IMR-90 (cell line): ENCODE measurements around the gene ZNF841. TPM values are rescaled to one million over a fixed set of nuclear protein-coding genes. Genes with fewer than 3 reads are reported as not detected.

ENCODE experiments used
- ATAC-seq: fragments of 200-7000 bp; cut with Tn5 transposase; 2 replicates; pipeline ENCODE4 v1.9.1; 2020; ENCODE audit warnings: low read depth, mild to moderate bottlenecking, moderate library complexity
- BruUV-seq: library from RNA; stranded (reverse); fragments of 400-500 nt; replicated peaks from 2 replicates; lab custom pipeline; 2021; lab: Mats Ljungman, UMichigan
- CTCF ChIA-PET: fragments of 300-600 bp; formaldehyde crosslinking; extraction: SDS; loops from one replicate; lab custom pipeline; 2021; ENCODE audit warnings: antibody characterized with exemption; lab: Yijun Ruan, JAX
- POLR2A ChIA-PET: fragments of 300-600 bp; sonication (Branson Sonifier 250); formaldehyde crosslinking; loops from one replicate; lab custom pipeline; 2022; ENCODE audit warnings: antibody characterized with exemption; ENCODE audit not compliant: unreplicated experiment; lab: Charles Lee
- DNase-seq: peaks from one replicate; pipeline ENCODE4 v3.0.0; 2013
- H2AFZ ChIP-seq: replicated peaks from 2 replicates; pipeline ENCODE3; 2013; ENCODE audit warnings: low read length, mild to moderate bottlenecking; ENCODE audit not compliant: poor library complexity
- H2AK5ac ChIP-seq: 2 replicates; pipeline ENCODE4 v1.6.1; 2013; ENCODE audit warnings: low read depth, low read length, inconsistent platforms
- H2AK9ac ChIP-seq: replicated peaks from 2 replicates; pipeline ENCODE3; 2013; ENCODE audit warnings: mild to moderate bottlenecking, low read depth, low read length, moderate library complexity; ENCODE audit not compliant: poor library complexity
- H2BK120ac ChIP-seq: 2 replicates; pipeline ENCODE4 v1.6.1; 2013; ENCODE audit warnings: low read depth, low read length, inconsistent platforms
- H2BK15ac ChIP-seq: 3 replicates; pipeline ENCODE4 v1.6.1; 2013; ENCODE audit warnings: low read depth, low read length, inconsistent platforms
- H2BK20ac ChIP-seq: 2 replicates; pipeline ENCODE4 v1.6.1; 2013; ENCODE audit warnings: low read depth, mild to moderate bottlenecking, inconsistent platforms, low read length, moderate library complexity
- H2BK5ac ChIP-seq: 2 replicates; pipeline ENCODE4 v1.6.1; 2013; ENCODE audit warnings: mild to moderate bottlenecking, low read depth, low read length, inconsistent platforms; ENCODE audit not compliant: poor library complexity, severe bottlenecking
- H3K14ac ChIP-seq: replicated peaks from 2 replicates; pipeline ENCODE4 v1.6.1; 2013; ENCODE audit warnings: low read depth, low read length, inconsistent platforms
- H3K18ac ChIP-seq: 2 replicates; pipeline ENCODE4 v1.6.1; 2013; ENCODE audit warnings: low read depth, low read length, control low read depth
- H3K23ac ChIP-seq: 2 replicates; pipeline ENCODE4 v1.6.1; 2013; ENCODE audit warnings: low read depth, low read length, inconsistent platforms
- H3K27ac ChIP-seq: 2 replicates; pipeline ENCODE4 v1.5.1; 2013; ENCODE audit warnings: mild to moderate bottlenecking, control low read depth, low read length; ENCODE audit not compliant: insufficient read depth
- H3K27me3 ChIP-seq: 2 replicates; pipeline ENCODE4 v1.6.1; 2013; ENCODE audit warnings: low read length; ENCODE audit not compliant: control insufficient read depth, insufficient read depth
- H3K36me3 ChIP-seq: 2 replicates; pipeline ENCODE4 v1.6.1; 2013; ENCODE audit warnings: low read length, mixed read lengths; ENCODE audit not compliant: control insufficient read depth, insufficient read depth
- H3K4ac ChIP-seq: 2 replicates; pipeline ENCODE4 v1.6.1; 2013; ENCODE audit warnings: low read depth, low read length, inconsistent platforms
- H3K4me1 ChIP-seq: 2 replicates; pipeline ENCODE4 v1.6.1; 2013; ENCODE audit warnings: low read length, mixed read lengths; ENCODE audit not compliant: control insufficient read depth, insufficient read depth
- H3K4me2 ChIP-seq: 2 replicates; pipeline ENCODE4 v1.6.1; 2013; ENCODE audit warnings: low read depth, mild to moderate bottlenecking, control low read depth, low read length, moderate library complexity
- H3K4me3 ChIP-seq: 2 replicates; pipeline ENCODE4 v1.5.1; 2013; ENCODE audit warnings: low read depth, mild to moderate bottlenecking, control low read depth, low read length, moderate library complexity; ENCODE audit not compliant: insufficient read depth
- H3K56ac ChIP-seq: 2 replicates; pipeline ENCODE4 v1.6.1; 2013; ENCODE audit warnings: low read length, inconsistent platforms; ENCODE audit not compliant: insufficient read depth; ENCODE audit errors: extremely low read depth
- H3K79me1 ChIP-seq, 2 experiments: 2 replicates each; pipeline ENCODE4 v1.6.1; 2013; ENCODE audit warnings: low read length in 2 of 2, inconsistent platforms in 1 of 2, low read depth in 1 of 2
- H3K9ac ChIP-seq: 2 replicates; pipeline ENCODE4 v1.6.1; 2013; ENCODE audit warnings: low read depth, low read length, control low read depth
- H3K9me1 ChIP-seq: 2 replicates; pipeline ENCODE4 v1.6.1; 2013; ENCODE audit warnings: low read length, inconsistent platforms; ENCODE audit not compliant: insufficient read depth
- H3K9me3 ChIP-seq: 2 replicates; pipeline ENCODE4 v1.6.1; 2013; ENCODE audit warnings: low read length; ENCODE audit not compliant: control insufficient read depth, insufficient read depth
- H4K20me1 ChIP-seq: 2 replicates; pipeline ENCODE4 v1.6.1; 2013; ENCODE audit warnings: low read length, inconsistent platforms; ENCODE audit not compliant: insufficient read depth
- H4K5ac ChIP-seq: 2 replicates; pipeline ENCODE4 v1.6.1; 2013; ENCODE audit warnings: mild to moderate bottlenecking, low read depth, low read length, control low read depth
- H4K8ac ChIP-seq, 2 experiments: 2 replicates each; pipeline ENCODE4 v1.6.1; 2013; ENCODE audit warnings: low read depth in 2 of 2, low read length in 2 of 2, control low read depth in 1 of 2, inconsistent platforms in 1 of 2
- H4K91ac ChIP-seq: 2 replicates; pipeline ENCODE4 v1.6.1; 2013; ENCODE audit warnings: low read depth, low read length, inconsistent platforms; ENCODE audit not compliant: insufficient read depth
- BHLHE40 ChIP-seq: fragments of 150-350 bp; IDR thresholded peaks from 2 replicates; pipeline ENCODE4 v1.6.1; 2016; ENCODE audit warnings: mild to moderate bottlenecking, low read depth, low read length
- CEBPB ChIP-seq: IDR thresholded peaks from 2 replicates; pipeline ENCODE4 v1.6.1; 2012; ENCODE audit warnings: low read depth, low read length, improper control_type of control experiment
- CHD1 ChIP-seq: IDR thresholded peaks from 2 replicates; pipeline ENCODE4 v1.6.1; 2012; ENCODE audit warnings: low read depth, low read length, improper control_type of control experiment
- CTCF ChIP-seq: conservative IDR thresholded peaks from 2 replicates; pipeline ENCODE4 v1.5.1; 2012; ENCODE audit warnings: mild to moderate bottlenecking, low read depth, low read length, improper control_type of control experiment
- ELK1 ChIP-seq: fragments of 150-350 bp; IDR thresholded peaks from 2 replicates; pipeline ENCODE4 v1.6.1; 2016; ENCODE audit warnings: low read depth, mild to moderate bottlenecking, low read length, moderate library complexity, borderline replicate concordance
- FOS ChIP-seq: fragments of 150-350 bp; IDR thresholded peaks from 2 replicates; pipeline ENCODE4 v1.6.1; 2016; ENCODE audit warnings: low read depth, low read length
- MAFK ChIP-seq: IDR thresholded peaks from 2 replicates; pipeline ENCODE4 v1.6.1; 2012; ENCODE audit warnings: low read depth, low read length, improper control_type of control experiment
- MAZ ChIP-seq: IDR thresholded peaks from 2 replicates; pipeline ENCODE4 v1.6.1; 2012; ENCODE audit warnings: low read depth, mild to moderate bottlenecking, low read length, improper control_type of control experiment, moderate library complexity, borderline replicate concordance
- MXI1 ChIP-seq: IDR thresholded peaks from 2 replicates; pipeline ENCODE4 v1.6.1; 2012; ENCODE audit warnings: low read depth, mild to moderate bottlenecking, low read length, moderate library complexity, borderline replicate concordance
- NFE2L2 ChIP-seq: fragments of 150-350 bp; IDR thresholded peaks from 2 replicates; pipeline ENCODE4 v1.6.1; 2016; ENCODE audit warnings: low read depth, mild to moderate bottlenecking, low read length
- POLR2A ChIP-seq: IDR thresholded peaks from 2 replicates; pipeline ENCODE4 v1.6.1; 2012; ENCODE audit warnings: mild to moderate bottlenecking, low read depth, low read length
- RAD21 ChIP-seq: IDR thresholded peaks from 2 replicates; pipeline ENCODE4 v1.6.1; 2012; ENCODE audit warnings: low read length, improper control_type of control experiment
- RCOR1 ChIP-seq: IDR thresholded peaks from 2 replicates; pipeline ENCODE4 v1.6.1; 2012; ENCODE audit warnings: mild to moderate bottlenecking, low read length, improper control_type of control experiment; ENCODE audit not compliant: insufficient replicate concordance
- RFX5 ChIP-seq: IDR thresholded peaks from 2 replicates; pipeline ENCODE4 v1.8.0; 2012; ENCODE audit warnings: low read depth, mild to moderate bottlenecking, low read length, moderate library complexity
- SMC3 ChIP-seq: fragments of 150-350 bp; IDR thresholded peaks from 2 replicates; pipeline ENCODE4 v1.6.1; 2016; ENCODE audit warnings: low read depth, mild to moderate bottlenecking, antibody characterized with exemption, low read length, moderate library complexity
- USF2 ChIP-seq: fragments of 150-350 bp; IDR thresholded peaks from 2 replicates; pipeline ENCODE4 v1.6.1; 2017; ENCODE audit warnings: mild to moderate bottlenecking, antibody characterized with exemption, low read length, low read depth
- WGBS, 2 experiments: methylation state at CpG; one replicate each; pipeline versions ENCODE4 v1.1.5 to v1.1.7; 2013; ENCODE audit warnings: missing lambda C conversion rate in 2 of 2; ENCODE audit not compliant: insufficient read length in 1 of 2; ENCODE audit errors: extremely low coverage in 2 of 2; 5-methylcytosine and 5-hydroxymethylcytosine counted together
- dilution Hi-C: fragments of 300-500 bp; cut with HindIII; formaldehyde crosslinking; loops from one replicate; pipeline ENCODE4 v1.14.3; 2018; ENCODE audit warnings: low sequenced_read_pairs; ENCODE audit not compliant: unreplicated experiment
- in situ Hi-C: fragments of 300-500 bp; cut with MboI; formaldehyde crosslinking; loops from 3 replicates; pipeline ENCODE4 v1.14.3; 2019; ENCODE audit warnings: low sequenced_read_pairs, inconsistent platforms, mixed read lengths
- intact Hi-C: fragments of 100-400 bp; cut with micrococcal nuclease; formaldehyde crosslinking; loops from 2 replicates; pipeline ENCODE4 v1.10.0; 2022
- polyA plus RNA-seq, 3 experiments: library from polyadenylated mRNA; depleted of rRNA; stranded (reverse); fragments of >200 nt; gene quantifications; 2 replicates each; pipeline ENCODE4 v1.2.3, GENCODE V29; 2012; ENCODE audit warnings: low replicate concordance in 1 of 3
- total RNA-seq: library from RNA; depleted of rRNA; stranded (reverse); fragments of >200 nt; gene quantifications from 2 replicates; pipeline ENCODE4 v1.2.3, GENCODE V29; 2012

The ZNF841 gene
- total and polyA plus RNA-seq, 2 of the 4 experiments (the other 2 are of a cell fraction), result 8.5 to 28.9 TPM

- ATAC-seq, result no peak
- in situ Hi-C loops, result no loop called here
- BruUV-seq, result no TSS peak
- dilution Hi-C loops, result no loop called here
- Histone ChIP-seq H3K4me2 (no peak overlapping the region), H3K79me1 (no peaks in the 10 kb centered on the region), H4K5ac (no peak overlapping the region), H3K4ac (no peak overlapping the region), H2BK20ac (no peak overlapping the region), H3K9me1 (no peaks in the 10 kb centered on the region), H2BK5ac (no peak overlapping the region), H2AK5ac (no peak overlapping the region), H2BK120ac (no peak overlapping the region), H2AK9ac (no peak overlapping the region), H2AFZ (no peak overlapping the region), H3K36me3 (no peaks in the 10 kb centered on the region), H3K23ac (no peak overlapping the region), H3K18ac (no peak overlapping the region), H3K14ac (no peak overlapping the region), H4K91ac (no peak overlapping the region), H3K27me3 (no peaks in the 10 kb centered on the region), H3K4me3 (no peak overlapping the region), H3K9me3 (peaks cover 28% of the 10 kb centered on the region), H3K4me1 (no peaks in the 10 kb centered on the region), H2BK15ac (no peak overlapping the region), H3K27ac (no peak overlapping the region), H3K56ac (no peak overlapping the region), H4K8ac (no peak overlapping the region), H4K20me1 (no peaks in the 10 kb centered on the region), H3K9ac (no peak overlapping the region)
- no CpG with 5 or more reads among the region's 1 CpG for WGBS, 2 experiments
- intact Hi-C loops, result no loop called here
- TF ChIP-seq RAD21, result no peak
- TF ChIP-seq ELK1, result no peak
- TF ChIP-seq MAZ, result no peak
- TF ChIP-seq MAFK, result no peak
- TF ChIP-seq CTCF, result no peak
- no peak for TF ChIP-seq BHLHE40
- TF ChIP-seq SMC3, result no peak
- TF ChIP-seq POLR2A, result no peak
- no peak for TF ChIP-seq RFX5
- no peak for TF ChIP-seq CEBPB
- TF ChIP-seq NFE2L2, result no peak
- no peak for TF ChIP-seq FOS
- no peak for TF ChIP-seq MXI1
- TF ChIP-seq USF2, result no peak
- TF ChIP-seq CHD1, result no peak
- TF ChIP-seq RCOR1, result no peak
- no peak for DNase-seq
- CTCF ChIA-PET, result no interaction called here
- POLR2A ChIA-PET, result no interaction called here
Observed at GRCh38 chr19:52102782-52103181, 7.2 kb upstream of the ZNF841 start.
